H1 (cell line): Measurements from ENCODE around the gene UCHL1. TPM values are rescaled to one million over a fixed set of nuclear protein-coding genes. Genes with fewer than 3 reads are reported as not detected.

ENCODE experiments used
- CTCF ChIA-PET: fragments of 300-600 bp; sonication (Branson Sonifier 250); formaldehyde crosslinking; loops from one replicate; lab custom pipeline; 2021; ENCODE audit not compliant: partially characterized antibody; lab: Charles Lee
- POLR2A ChIA-PET: fragments of 300-600 bp; sonication (Branson Sonifier 250); formaldehyde crosslinking; loops from one replicate; lab custom pipeline; 2021; ENCODE audit warnings: inconsistent platforms; ENCODE audit not compliant: partially characterized antibody; lab: Charles Lee
- DNase-seq, 2 experiments: peaks; one replicate each; pipeline versions ENCODE4 v3.0.0 to v3.0.0-alpha.2; 2010 to 2022; ENCODE audit warnings: low spot score in 2 of 2, low read depth in 1 of 2, mixed read lengths in 1 of 2
- FAIRE-seq: peaks from 2 replicates; lab custom pipeline; 2011; peaks lifted over from hg19 to GRCh38; lab: Jason Lieb, UNC
- H2AFZ ChIP-seq: 2 replicates; pipeline ENCODE4 v1.8.1; 2012; ENCODE audit warnings: low read length, inconsistent platforms
- H2AK5ac ChIP-seq: 2 replicates; pipeline ENCODE4 v1.6.1; 2013; ENCODE audit warnings: low read depth, low read length
- H2BK120ac ChIP-seq: replicated peaks from 2 replicates; pipeline ENCODE3; 2013; ENCODE audit warnings: low read depth, low read length, inconsistent platforms
- H2BK12ac ChIP-seq: 2 replicates; pipeline ENCODE4 v1.6.1; 2013; ENCODE audit warnings: low read depth, low read length
- H2BK15ac ChIP-seq: 2 replicates; pipeline ENCODE4 v1.6.1; 2013; ENCODE audit warnings: low read length
- H2BK20ac ChIP-seq: 2 replicates; pipeline ENCODE4 v1.6.1; 2013; ENCODE audit warnings: low read length
- H2BK5ac ChIP-seq: 2 replicates; pipeline ENCODE4 v1.6.1; 2013; ENCODE audit warnings: low read depth, low read length
- H3K14ac ChIP-seq: 2 replicates; pipeline ENCODE4 v1.6.1; 2013; ENCODE audit warnings: inconsistent platforms; ENCODE audit not compliant: insufficient read length
- H3K18ac ChIP-seq: 2 replicates; pipeline ENCODE4 v1.6.1; 2013; ENCODE audit warnings: low read length; ENCODE audit errors: extremely low read depth
- H3K23ac ChIP-seq: 2 replicates; pipeline ENCODE4 v1.6.1; 2013; ENCODE audit warnings: inconsistent platforms; ENCODE audit not compliant: insufficient read length
- H3K23me2 ChIP-seq: 2 replicates; pipeline ENCODE4 v1.6.1; 2013; ENCODE audit warnings: low read depth, low read length
- H3K27ac ChIP-seq: 2 replicates; pipeline ENCODE4 v1.6.1; 2011; ENCODE audit warnings: low read depth, low read length, inconsistent platforms
- H3K27me3 ChIP-seq, 4 experiments: replicated peaks in 1 of 4; 1 replicate in 1 of 4; 2 replicates in 3 of 4; pipeline versions ENCODE4 v1.6.1 to v1.8.1; 2011 to 2013; ENCODE audit warnings: low read length in 3 of 4, mild to moderate bottlenecking in 3 of 4, inconsistent platforms in 2 of 4, mixed read lengths in 2 of 4, moderate library complexity in 1 of 4; ENCODE audit not compliant: control insufficient read depth in 3 of 4, insufficient read depth in 3 of 4; ENCODE audit errors: extremely low read depth in 1 of 4
- H3K36me3 ChIP-seq, 4 experiments: 2 replicates each; pipeline versions ENCODE4 v1.6.1 to v1.8.1; 2011 to 2013; ENCODE audit warnings: mild to moderate bottlenecking in 4 of 4, low read length in 3 of 4, moderate library complexity in 2 of 4, control low read depth in 1 of 4, inconsistent platforms in 1 of 4; ENCODE audit not compliant: insufficient read depth in 4 of 4, control insufficient read depth in 2 of 4
- H3K4ac ChIP-seq: replicated peaks from 2 replicates; pipeline ENCODE3; 2013; ENCODE audit warnings: low read length, low read depth, mixed read lengths, inconsistent platforms; ENCODE audit not compliant: insufficient read length
- H3K4me1 ChIP-seq, 4 experiments: replicated peaks in 1 of 4; 1 replicate in 1 of 4; 2 replicates in 3 of 4; pipeline versions ENCODE4 v1.6.1 to v1.8.1; 2011 to 2013; ENCODE audit warnings: low read length in 3 of 4, inconsistent platforms in 2 of 4, mixed read lengths in 1 of 4; ENCODE audit not compliant: insufficient read depth in 4 of 4, control insufficient read depth in 3 of 4
- H3K4me2 ChIP-seq, 2 experiments: 2 replicates each; pipeline versions ENCODE4 v1.6.1 to v1.8.1; 2011 to 2013; ENCODE audit warnings: low read depth in 2 of 2, low read length in 2 of 2, control low read depth in 1 of 2, inconsistent platforms in 1 of 2, mild to moderate bottlenecking in 1 of 2; ENCODE audit not compliant: insufficient read depth in 1 of 2
- H3K4me3 ChIP-seq, 4 experiments: fragments of 200-600, 300-600 bp in 1 of 4; sonication (generic), shearing (Covaris generic), sonication (Bioruptor Twin) in 1 of 4; 2 replicates each; pipeline versions ENCODE4 v1.5.1 to v1.8.1; 2011 to 2016; ENCODE audit warnings: low read length in 4 of 4, low read depth in 3 of 4, control low read depth in 2 of 4, inconsistent platforms in 2 of 4, mild to moderate bottlenecking in 2 of 4, mixed read lengths in 1 of 4, moderate library complexity in 1 of 4; ENCODE audit not compliant: insufficient read depth in 2 of 4; ENCODE audit errors: extremely low read depth in 1 of 4
- H3K56ac ChIP-seq: replicated peaks from 2 replicates; pipeline ENCODE3; 2013; ENCODE audit warnings: low read depth, mild to moderate bottlenecking, mixed read lengths, low read length, inconsistent platforms; ENCODE audit not compliant: insufficient read length
- H3K79me1 ChIP-seq: 2 replicates; pipeline ENCODE4 v1.6.1; 2013; ENCODE audit warnings: low read depth, low read length, control low read depth
- H3K79me2 ChIP-seq, 2 experiments: 2 replicates each; pipeline versions ENCODE4 v1.6.1 to v1.8.1; 2012 to 2013; ENCODE audit warnings: low read length in 2 of 2, mild to moderate bottlenecking in 2 of 2, inconsistent platforms in 1 of 2; ENCODE audit not compliant: insufficient read depth in 2 of 2, control insufficient read depth in 1 of 2
- H3K9ac ChIP-seq, 4 experiments: replicated peaks in 1 of 4; 1 replicate in 1 of 4; 2 replicates in 3 of 4; pipeline versions ENCODE4 v1.6.1 to v1.8.1; 2011 to 2013; ENCODE audit warnings: low read depth in 3 of 4, low read length in 3 of 4, control low read depth in 2 of 4, mild to moderate bottlenecking in 2 of 4, moderate library complexity in 2 of 4, inconsistent platforms in 1 of 4; ENCODE audit errors: extremely low read depth in 1 of 4
- H3K9me3 ChIP-seq, 2 experiments: 2 replicates each; pipeline versions ENCODE4 v1.6.1 to v1.8.1; 2012 to 2013; ENCODE audit warnings: mild to moderate bottlenecking in 2 of 2, moderate library complexity in 2 of 2, control low read depth in 1 of 2, inconsistent platforms in 1 of 2, low read depth in 1 of 2, low read length in 1 of 2, mixed read lengths in 1 of 2; ENCODE audit not compliant: insufficient read depth in 2 of 2
- H4K20me1 ChIP-seq, 2 experiments: replicated peaks in 1 of 2; 2 replicates each; pipeline versions ENCODE3 to v1.8.1; 2011 to 2013; ENCODE audit warnings: inconsistent platforms in 2 of 2, low read length in 2 of 2, mild to moderate bottlenecking in 1 of 2; ENCODE audit not compliant: insufficient read depth in 2 of 2, control insufficient read depth in 1 of 2
- H4K5ac ChIP-seq: 2 replicates; pipeline ENCODE4 v1.6.1; 2013; ENCODE audit warnings: low read length, low read depth, mixed read lengths, inconsistent platforms; ENCODE audit not compliant: insufficient read length
- H4K8ac ChIP-seq: 2 replicates; pipeline ENCODE4 v1.8.0; 2013; ENCODE audit warnings: mild to moderate bottlenecking, moderate library complexity, low read length, inconsistent platforms; ENCODE audit not compliant: insufficient read depth; ENCODE audit errors: extremely low read depth
- H4K91ac ChIP-seq: replicated peaks from 2 replicates; pipeline ENCODE3; 2013; ENCODE audit warnings: low read length, mixed read lengths, inconsistent platforms; ENCODE audit not compliant: insufficient read length
- WGBS, 2 experiments: shearing (Covaris generic) in 1 of 2; methylation state at CpG; one replicate each; pipeline versions ENCODE4 v1.1.6 to v1.1.7; 2013 to 2015; ENCODE audit warnings: low lambda C conversion rate in 2 of 2, mixed read lengths in 2 of 2, inconsistent platforms in 1 of 2, low coverage in 1 of 2, missing lambda C conversion rate in 1 of 2; ENCODE audit not compliant: insufficient replicate concordance in 2 of 2, insufficient coverage in 1 of 2, insufficient read length in 1 of 2; ENCODE audit errors: extremely low coverage in 1 of 2, missing lambda C conversion rate in 1 of 2; 5-methylcytosine and 5-hydroxymethylcytosine counted together
- polyA plus RNA-seq, 7 experiments: library from polyadenylated mRNA; depleted of rRNA in 3 of 7; stranded (reverse) in 5 of 7; unstranded in 2 of 7; fragments of >200 nt in 5 of 7; fragments of 200-250 nt in 2 of 7; gene quantifications; 1 replicate in 5 of 7; 2 replicates in 1 of 7; 4 replicates in 1 of 7; pipeline versions ENCODE4 v1.2.1 to v1.2.3, GENCODE V29; 2011 to 2013; ENCODE audit warnings: missing spikeins in 2 of 7, mixed read lengths in 2 of 7
- total RNA-seq: library from RNA; stranded (reverse); fragmentation: NEBNext Ultra II Directional; extraction: Animal tissue kit (Norgen Biotek cat#: 25700); gene quantifications from 2 replicates; pipeline ENCODE4 v1.2.1, GENCODE V29; 2021

The UCHL1 gene
- total and polyA plus RNA-seq, 2 of the 8 experiments (the other 6 are each of a cell fraction or from before 2014, with no cell fraction given) = 781 to 1,717 TPM

GRCh38 chr4:41288254-41288653, 31.5 kb downstream of the UCHL1 start:
- no peak overlapping the region for H2BK5ac ChIP-seq
- POLR2A ChIA-PET = interaction anchor here (0.9 kb wide), 1 partner anchor 31 kb away, joined by 3 read pairs; the partner anchor contains the start of gene UCHL1
- no peak overlapping the region for H3K4ac ChIP-seq
- H3K79me2 ChIP-seq = no peaks in the 10 kb centered on the region
- 87% methylated on average over 10 of the region's 10 CpGs; no CpG with 5 or more reads in 1 of the 2 experiments for WGBS, 2 experiments
- no peak overlapping the region for H3K27ac ChIP-seq
- H3K27me3 ChIP-seq = no peaks in the 10 kb centered on the region
- H3K79me1 ChIP-seq = no peaks in the 10 kb centered on the region
- H3K4me2 ChIP-seq = no peak overlapping the region
- no peak overlapping the region for H4K8ac ChIP-seq
- H2BK15ac ChIP-seq = no peak overlapping the region
- H3K23ac ChIP-seq = no peak overlapping the region
- H3K4me3 ChIP-seq = no peak overlapping the region
- no peaks in the 10 kb centered on the region for H3K9me3 ChIP-seq
- no peaks in the 10 kb centered on the region for H3K36me3 ChIP-seq
- H3K9ac ChIP-seq = no peak overlapping the region
- no peak overlapping the region for H2BK20ac ChIP-seq
- H3K18ac ChIP-seq = no peak overlapping the region
- H4K20me1 ChIP-seq = no peaks in the 10 kb centered on the region
- CTCF ChIA-PET = interaction anchor here (1.2 to 1.4 kb wide), 3 partner anchors 9 to 373 kb away, joined by 3 to 4 read pairs (median 4); no protein-coding TSS in a partner anchor
- H3K56ac ChIP-seq = no peak overlapping the region
- FAIRE-seq = no peak
- DNase-seq = no peak
- no peak overlapping the region for H2AK5ac ChIP-seq
- no peak overlapping the region for H2BK120ac ChIP-seq
- H3K4me1 ChIP-seq = no peaks in the 10 kb centered on the region
- H4K91ac ChIP-seq = no peak overlapping the region
- no peak overlapping the region for H3K14ac ChIP-seq
- H4K5ac ChIP-seq = no peak overlapping the region
- H3K23me2 ChIP-seq = no peaks in the 10 kb centered on the region
- no peak overlapping the region for H2BK12ac ChIP-seq
- H2AFZ ChIP-seq = peak overlapping the region; percentile 51; the same call in 1 of the 2 replicates
